Skin of body (tissue), 2 donors: ENCODE results near the gene WDR4. TPM values are rescaled to one million over a fixed set of nuclear protein-coding genes. Genes with fewer than 3 reads are reported as not detected.
"Not testable (repeated sequence)": the region's sequence is repeated elsewhere in the genome, so short reads cannot be mapped to it uniquely, and the experiment has no call there.

Experiments used
- DNase-seq: peaks from one replicate; lab custom pipeline; 2025; lab: John Stamatoyannopoulos, UW
- total RNA-seq: library from RNA; depleted of rRNA; stranded (reverse); fragments of >200 nt; gene quantifications from one replicate; pipeline ENCODE4 v1.2.3, GENCODE V29; 2014

The WDR4 gene
- total RNA-seq, 1 donor from 2014 or later = 8.6 TPM

- no peak for DNase-seq
Measured at GRCh38 chr21:42880352-42880751, 1.0 kb upstream of the WDR4 start.

DNA sequence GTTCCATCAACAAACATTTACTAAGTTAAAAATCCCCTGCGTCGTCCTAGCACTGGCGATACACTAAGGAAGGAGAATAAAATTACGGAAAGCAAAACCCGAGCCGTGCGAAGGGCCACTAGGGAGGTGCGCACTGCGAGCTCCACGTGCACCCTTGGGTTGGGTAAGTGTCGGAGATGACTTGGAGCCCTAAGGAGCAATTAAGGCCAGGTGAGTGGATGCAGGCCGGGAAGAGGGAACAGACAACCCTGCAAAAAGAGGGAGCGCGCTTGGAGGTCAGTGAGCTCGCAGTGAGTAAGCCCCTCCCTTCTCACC is 704 bp downstream of the WDR4 start:
- no peak for DNase-seq

DNA sequence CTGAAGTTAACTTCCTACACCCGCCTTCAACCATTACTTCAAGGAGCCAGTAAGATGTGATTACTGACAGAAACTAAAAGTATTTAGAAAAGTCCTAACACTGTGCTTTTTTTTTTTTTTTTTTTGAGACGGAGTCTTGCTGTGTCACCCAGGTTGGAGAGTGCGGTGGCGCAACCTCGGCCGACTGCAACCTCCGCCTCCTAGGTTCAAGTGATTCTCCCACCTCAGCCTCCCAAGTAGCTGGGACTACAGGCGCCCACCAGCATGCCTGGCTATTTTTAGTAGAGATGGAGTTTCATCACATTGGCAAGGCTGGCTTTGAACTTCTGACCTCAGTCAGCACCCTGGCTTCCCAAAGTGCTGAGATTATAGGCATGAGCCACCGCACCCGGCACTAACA is 3.5 kb downstream of the WDR4 start:
- DNase-seq = not testable (repeated sequence)

DNA sequence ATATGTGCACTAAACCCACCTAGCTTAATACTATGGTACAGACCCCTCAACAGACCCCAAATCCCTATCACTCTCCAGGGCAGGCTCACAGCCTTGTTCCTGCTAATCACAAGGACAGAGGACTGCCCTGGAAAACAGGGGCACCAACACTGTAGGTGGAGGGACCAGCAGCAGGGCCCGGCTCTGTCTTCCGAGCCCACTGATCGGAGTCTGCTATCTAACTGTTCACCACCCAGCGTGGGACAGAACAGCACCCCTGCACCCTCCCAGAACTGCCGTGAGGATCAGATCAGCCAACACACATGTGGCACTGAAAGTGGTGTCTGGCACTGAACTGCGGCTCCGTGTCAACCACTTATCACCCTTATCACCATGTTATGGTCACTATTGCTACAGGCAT is 6.2 kb downstream of the WDR4 start:
- DNase-seq = no peak

DNA sequence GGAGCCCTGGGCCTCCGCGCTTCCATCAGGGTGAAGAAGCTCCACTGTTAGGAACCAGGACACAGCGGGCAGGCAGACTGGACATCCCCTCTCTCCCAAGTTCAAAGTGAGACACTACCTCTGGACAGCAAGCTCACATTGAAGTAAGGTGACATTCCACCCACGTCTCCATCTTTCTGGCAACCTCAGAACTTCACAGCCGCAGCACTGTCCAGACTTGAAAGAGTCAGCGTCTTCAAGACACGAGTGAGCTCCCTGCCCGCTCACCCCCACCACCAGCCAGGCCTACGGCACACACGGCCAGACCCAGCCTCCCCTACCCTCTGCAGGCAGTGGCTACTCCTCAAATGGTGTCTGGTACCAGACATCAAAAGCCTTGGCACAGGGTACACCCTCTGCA is 11.1 kb downstream of the WDR4 start:
- DNase-seq = no peak

GRCh38 chr21:42865776-42866160 is 13.6 kb downstream of the WDR4 start:
- no peak for DNase-seq

DNA sequence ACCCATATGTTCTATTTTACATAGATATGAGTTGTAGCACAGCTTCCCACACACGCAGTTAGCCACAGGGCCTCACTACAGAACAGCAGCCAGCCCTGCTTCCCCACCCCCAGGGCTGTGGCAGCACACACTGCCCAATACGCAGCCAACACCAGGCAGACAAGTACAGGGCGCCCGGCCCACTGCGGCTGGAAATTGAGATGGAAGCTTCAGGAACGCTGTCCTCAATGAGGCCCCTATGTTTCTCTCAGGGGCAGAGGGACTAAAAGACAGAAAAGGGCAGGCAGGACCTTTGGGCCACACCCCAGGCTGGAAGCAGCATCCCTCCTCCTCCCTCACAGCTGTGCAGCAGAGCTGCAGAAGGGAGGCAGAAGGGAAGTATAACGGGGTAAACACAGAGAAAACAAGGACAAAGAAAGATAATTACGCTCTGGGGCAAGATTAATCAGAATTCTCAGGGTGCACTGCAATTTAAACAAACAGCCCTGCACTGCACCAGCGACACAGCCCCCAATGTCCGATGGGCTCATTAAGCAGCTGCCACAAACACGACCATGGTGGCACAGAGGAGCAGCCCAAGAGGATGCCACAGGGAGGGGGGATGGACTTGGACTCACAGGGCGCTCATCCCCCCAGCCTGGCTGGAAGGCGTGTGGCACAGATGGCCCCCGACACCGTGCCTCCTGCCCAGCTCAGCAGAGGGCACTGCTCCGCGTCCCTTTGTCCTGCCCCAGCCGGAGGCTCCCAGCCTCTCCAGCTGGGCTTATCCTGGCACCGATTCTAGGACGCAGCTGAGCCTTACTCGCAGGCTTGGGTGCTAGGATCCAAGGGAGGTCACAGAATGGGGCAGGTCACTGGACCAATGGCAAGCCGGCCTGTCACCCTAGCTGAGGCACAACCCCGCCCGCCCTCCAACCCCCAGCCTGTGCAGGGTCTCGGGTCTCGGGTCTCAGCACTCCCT is 14.2 kb downstream of the WDR4 start:
- DNase-seq = no peak

- no peak for DNase-seq
Measured at GRCh38 chr21:42864286-42864685, 15.1 kb downstream of the WDR4 start.

- no peak for DNase-seq
Measured at GRCh38 chr21:42863504-42863870, 15.9 kb downstream of the WDR4 start.

- DNase-seq = no peak
Measured at GRCh38 chr21:42862774-42863503, 16.4 kb downstream of the WDR4 start.

- no peak for DNase-seq
Measured at GRCh38 chr21:42861848-42862400, 17.4 kb downstream of the WDR4 start.

- DNase-seq = no peak
Measured at GRCh38 chr21:42861311-42861847, 18.0 kb downstream of the WDR4 start.

GRCh38 chr21:42860345-42860744 is 19.0 kb downstream of the WDR4 start:
- no peak for DNase-seq

GRCh38 chr21:42859891-42860230 is 19.5 kb downstream of the WDR4 start:
- no peak for DNase-seq

DNA sequence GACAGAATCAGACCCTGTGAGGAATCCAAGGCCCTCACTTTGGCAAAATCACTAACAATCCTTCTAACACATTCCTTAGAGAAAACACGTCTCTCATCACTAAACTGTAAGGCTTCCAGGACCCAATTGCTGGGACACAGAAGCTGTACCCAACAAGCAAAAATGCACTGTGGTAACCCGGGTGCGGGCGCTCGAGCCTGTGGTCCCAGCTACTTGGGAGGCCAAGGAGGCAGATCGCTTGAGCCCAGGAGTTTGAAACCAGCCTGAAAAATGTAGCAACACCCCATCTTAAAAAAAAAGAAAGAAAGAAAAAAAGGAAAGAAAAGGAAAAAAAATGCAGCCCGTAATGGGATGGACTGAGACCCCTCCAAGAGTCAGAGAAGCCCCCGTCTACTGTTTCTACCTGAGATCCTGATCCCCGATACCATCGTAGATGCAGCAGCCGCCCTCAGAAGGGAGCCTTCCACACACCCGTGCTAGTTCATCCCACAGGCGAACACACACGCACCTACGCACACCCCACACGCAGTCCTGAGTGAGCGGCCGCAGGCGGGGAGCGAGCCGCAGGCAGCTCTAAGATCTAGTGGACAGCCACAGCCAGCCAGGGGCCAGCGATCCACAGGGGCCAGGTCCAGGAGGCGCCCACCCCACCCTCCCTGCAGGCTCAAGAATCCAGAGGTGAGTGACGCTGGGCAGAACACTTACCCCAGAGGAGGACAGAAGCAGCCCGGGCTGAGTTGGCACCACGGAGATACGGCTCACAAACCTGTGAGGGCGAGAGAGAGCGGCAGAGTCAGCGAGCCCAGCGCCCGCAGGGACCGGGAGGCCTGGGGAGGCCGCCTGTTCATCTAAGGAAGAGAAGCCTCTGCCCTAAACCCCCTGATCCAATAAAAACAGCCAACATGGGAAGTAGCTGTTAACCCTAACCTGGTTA is 20.1 kb downstream of the WDR4 start:
- no peak for DNase-seq

DNA sequence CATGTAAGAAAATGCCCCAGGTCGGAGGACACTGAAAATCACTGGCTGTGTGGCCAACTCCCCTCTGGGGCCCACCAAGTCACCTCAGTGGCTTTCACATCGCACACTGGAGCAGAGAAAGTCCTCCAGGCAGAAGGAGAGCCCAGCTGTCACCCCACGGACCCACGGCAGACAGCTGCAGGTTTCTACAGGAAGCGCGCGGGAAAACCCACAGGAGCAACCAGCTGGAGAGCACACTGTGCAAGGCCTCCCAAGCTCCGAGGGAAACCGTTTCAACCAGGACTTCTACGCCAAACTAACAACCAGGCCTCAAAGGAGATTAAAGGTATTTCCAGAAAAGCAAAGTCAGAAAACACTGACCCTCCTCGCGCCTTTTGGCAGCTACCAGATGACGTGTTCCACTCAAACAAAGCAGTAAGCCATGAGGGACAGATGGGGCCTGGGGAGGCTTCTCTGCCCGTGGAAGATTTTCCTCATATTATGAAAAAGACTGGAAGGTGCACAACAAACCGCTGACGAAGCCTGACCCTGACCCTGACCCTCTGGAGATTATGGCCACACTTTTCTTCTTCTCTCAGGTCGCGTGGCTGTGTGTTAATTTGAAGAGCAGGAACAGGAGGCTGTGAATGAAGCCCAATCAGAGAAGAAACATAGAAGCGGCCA is 21.0 kb downstream of the WDR4 start:
- DNase-seq = no peak

- no peak for DNase-seq
Measured at GRCh38 chr21:42857216-42857615, 22.1 kb downstream of the WDR4 start.

GRCh38 chr21:42855937-42856335 is 23.4 kb downstream of the WDR4 start:
- no peak for DNase-seq

DNA sequence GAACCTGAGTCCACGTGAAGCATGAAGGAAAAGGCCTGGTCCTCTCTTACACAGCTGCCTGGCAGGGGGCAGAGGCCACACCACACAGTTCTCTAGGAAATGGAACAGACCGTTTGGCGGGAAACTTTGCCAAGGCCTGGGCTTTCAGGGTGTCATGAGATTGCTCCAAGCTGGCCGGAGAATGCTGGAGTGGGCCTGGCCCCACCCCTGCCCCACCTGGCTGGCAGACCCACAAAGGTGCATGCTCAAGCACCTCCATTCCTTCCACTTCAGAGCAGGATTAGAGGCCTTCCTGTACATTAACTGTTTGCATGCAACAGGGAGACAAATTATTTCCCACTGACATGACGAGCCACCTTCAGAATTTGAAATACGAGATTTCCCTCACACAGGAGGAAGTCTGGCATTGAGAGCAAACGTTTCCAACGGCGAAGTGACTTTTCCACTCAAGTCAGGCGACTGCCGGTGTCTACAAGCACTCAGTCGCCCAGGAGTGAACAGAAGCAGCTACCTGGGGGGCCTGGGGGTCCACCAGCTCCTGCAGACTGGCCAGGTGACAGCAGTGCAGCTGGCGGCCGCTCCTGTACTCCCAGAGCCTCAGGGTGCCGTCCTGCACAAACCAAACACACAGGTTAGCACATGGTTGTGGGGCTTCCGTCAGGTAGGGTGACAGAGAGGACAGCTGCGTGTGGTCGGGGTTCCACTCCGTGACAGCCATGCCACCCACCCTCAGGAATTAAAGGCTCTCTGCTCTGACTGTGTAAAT is 24.0 kb downstream of the WDR4 start:
- no peak for DNase-seq
